AG09319 (cell line): Measurements from ENCODE around the gene P4HA2.

ENCODE experiments used
- DNase-seq: peaks from one replicate; pipeline ENCODE4 v3.0.0-alpha.2; 2010; ENCODE audit warnings: low read depth; ENCODE audit errors: extremely low read depth
- CTCF ChIP-seq: IDR thresholded peaks from 2 replicates; pipeline ENCODE4 v1.5.1; 2011; ENCODE audit warnings: low read depth, mild to moderate bottlenecking, inconsistent platforms, low read length, moderate library complexity

P4HA2 gene

GRCh38 chr5:132203464-132203818 lies 24.2 kb downstream of the P4HA2 start:
- no peak for DNase-seq
- TF ChIP-seq CTCF: no peak

GRCh38 chr5:132202711-132203463 lies 24.8 kb downstream of the P4HA2 start:
- no peak for DNase-seq
- TF ChIP-seq CTCF: no peak

GRCh38 chr5:132199116-132199680 lies 28.5 kb downstream of the P4HA2 start:
- no peak for TF ChIP-seq CTCF
- no peak for DNase-seq

- DNase-seq: no peak
- TF ChIP-seq CTCF: no peak
Observed at GRCh38 chr5:132198571-132198970, 29.1 kb downstream of the P4HA2 start.

- no peak for DNase-seq
- TF ChIP-seq CTCF: no peak
Observed at GRCh38 chr5:132195727-132196126, 31.9 kb downstream of the P4HA2 start.

- no peak for DNase-seq
- TF ChIP-seq CTCF: no peak
Observed at GRCh38 chr5:132193165-132193694, 34.4 kb downstream of the P4HA2 start.

GRCh38 chr5:132190161-132190817 lies 37.4 kb downstream of the P4HA2 start:
- TF ChIP-seq CTCF: peak; percentile 87
- peak; percentile 43 for DNase-seq
